ENCODE data around the gene SLC7A6OS.

- TF ChIP-seq POLR2A (IDR thresholded peaks at IDR 0.05; ENCODE audit: low read length) (no peak), GATA1 (IDR thresholded peaks at IDR 0.05; ENCODE audit: low read depth, low read length) (no peak)
These were observed 34.6 kb upstream of the SLC7A6OS start for GRCh38 chr16:68345351-68345810.
